Thymus (tissue), 11 donors: ENCODE data around the gene MROH7. TPM values are rescaled to one million over a fixed set of nuclear protein-coding genes. Genes with fewer than 3 reads are reported as not detected.

ENCODE experiments used
- DNase-seq, 9 donors: peaks; one replicate each; pipeline ENCODE4 v3.0.0-alpha.2; 2013; ENCODE audit warnings: low spot score in 9 of 9, low read depth in 6 of 9, missing footprints in 1 of 9
- H3K27ac ChIP-seq, 2 donors: one replicate each; pipeline ENCODE4 v1.5.1; 2013; ENCODE audit warnings: control low read depth in 1 of 2, low read depth in 1 of 2, low read length in 1 of 2, mild to moderate bottlenecking in 1 of 2, moderate library complexity in 1 of 2
- H3K27me3 ChIP-seq, 2 donors: one replicate each; pipeline ENCODE4 v1.5.1; 2013; ENCODE audit warnings: low read length in 1 of 2; ENCODE audit not compliant: control insufficient read depth in 2 of 2, insufficient read depth in 1 of 2
- H3K36me3 ChIP-seq, 2 donors: one replicate each; pipeline ENCODE4 v1.5.1; 2013; ENCODE audit warnings: low read length in 1 of 2, mild to moderate bottlenecking in 1 of 2, moderate library complexity in 1 of 2; ENCODE audit not compliant: control insufficient read depth in 2 of 2, insufficient read depth in 2 of 2
- H3K4me1 ChIP-seq, 2 donors: one replicate each; pipeline ENCODE4 v1.5.1; 2013; ENCODE audit warnings: low read length in 2 of 2; ENCODE audit not compliant: control insufficient read depth in 2 of 2, insufficient read depth in 2 of 2
- H3K4me3 ChIP-seq, 2 donors: one replicate each; pipeline ENCODE4 v1.5.1; 2013; ENCODE audit warnings: low read length in 2 of 2, control low read depth in 1 of 2, mild to moderate bottlenecking in 1 of 2
- H3K9me3 ChIP-seq, 2 donors: one replicate each; pipeline ENCODE4 v1.5.1; 2013; ENCODE audit warnings: low read length in 1 of 2, mild to moderate bottlenecking in 1 of 2; ENCODE audit not compliant: control insufficient read depth in 2 of 2, insufficient read depth in 1 of 2
- WGBS: extraction: QIAGEN DNeasy Blood & Tissue Kit; methylation state at CpG from one replicate; pipeline ENCODE4 v1.1.7; 2013; 5-methylcytosine and 5-hydroxymethylcytosine counted together
- polyA plus RNA-seq: library from polyadenylated mRNA; stranded (reverse); fragments of 200-250 nt; gene quantifications from one replicate; pipeline ENCODE4 v1.2.3, GENCODE V29; 2013
- total RNA-seq: library from RNA; stranded (reverse); fragments of 120-200 nt; gene quantifications from one replicate; pipeline ENCODE4 v1.2.4, GENCODE V29; 2013
- donor health status: healthy.

MROH7 gene
- total and polyA plus RNA-seq, 2 donors: 0.24 to 1.1 TPM

- H3K9me3 ChIP-seq: no peaks in the 10 kb centered on the region
- no peak for DNase-seq
- no peak overlapping the region for H3K4me3 ChIP-seq
- 96% methylated on average over 5 of the region's 5 CpGs for WGBS
- no peaks in the 10 kb centered on the region for H3K4me1 ChIP-seq
- H3K27ac ChIP-seq: no peak overlapping the region
- H3K27me3 ChIP-seq: no peaks in the 10 kb centered on the region
- H3K36me3 ChIP-seq: peaks cover 46 to 63% of the 10 kb centered on the region in 2 donors
These were observed 95.1 kb downstream of the MROH7 start for GRCh38 chr1:54736685-54737084.

GRCh38 chr1:54738244-54738643 is 96.7 kb downstream of the MROH7 start:
- Histone ChIP-seq H3K36me3 (peaks cover 47 to 70% of the 10 kb centered on the region in 2 donors), H3K4me3 (no peak overlapping the region), H3K27me3 (no peaks in the 10 kb centered on the region), H3K4me1 (no peaks in the 10 kb centered on the region), H3K9me3 (no peaks in the 10 kb centered on the region), H3K27ac (no peak overlapping the region)
- 98% methylated on average over 6 of the region's 6 CpGs for WGBS
- no peak for DNase-seq

GRCh38 chr1:54741531-54741930 is 99.9 kb downstream of the MROH7 start:
- H3K27ac ChIP-seq: no peak overlapping the region

GRCh38 chr1:54742282-54742681 is 100.7 kb downstream of the MROH7 start:
- Histone ChIP-seq H3K27ac (no peak overlapping the region), H3K9me3 (no peaks in the 10 kb centered on the region), H3K4me1 (no peaks in the 10 kb centered on the region), H3K36me3 (peaks cover 36 to 52% of the 10 kb centered on the region in 2 donors), H3K27me3 (no peaks in the 10 kb centered on the region), H3K4me3 (no peak overlapping the region)
- DNase-seq: peak in 1 of 9 donors; percentile 2
- 91% methylated on average over 4 of the region's 4 CpGs for WGBS

More at GRCh38 chr1:54741531-54741930, 99.9 kb downstream of the MROH7 start:
- WGBS: 98% methylated on average over 4 of the region's 4 CpGs
- DNase-seq: no peak
- H3K27me3 ChIP-seq: no peaks in the 10 kb centered on the region
- no peaks in the 10 kb centered on the region for H3K9me3 ChIP-seq
- H3K4me1 ChIP-seq: no peaks in the 10 kb centered on the region
- H3K36me3 ChIP-seq: peaks cover 43 to 59% of the 10 kb centered on the region in 2 donors
- H3K4me3 ChIP-seq: no peak overlapping the region

GRCh38 chr1:54743416-54744226 is 102.0 kb downstream of the MROH7 start:
- Histone ChIP-seq H3K4me1 (no peaks in the 10 kb centered on the region), H3K9me3 (no peaks in the 10 kb centered on the region), H3K4me3 (no peak overlapping the region), H3K27ac (no peak overlapping the region), H3K27me3 (no peaks in the 10 kb centered on the region), H3K36me3 (peaks cover 29 to 43% of the 10 kb centered on the region in 2 donors)
- WGBS: 95% methylated on average over 12 of the region's 12 CpGs
- no peak for DNase-seq

GRCh38 chr1:54744696-54745095 is 103.1 kb downstream of the MROH7 start:
- no peaks in the 10 kb centered on the region for H3K4me1 ChIP-seq
- WGBS: 97% methylated on average over 3 of the region's 3 CpGs
- H3K4me3 ChIP-seq: no peak overlapping the region
- H3K27ac ChIP-seq: no peak overlapping the region
- H3K27me3 ChIP-seq: no peaks in the 10 kb centered on the region
- no peak for DNase-seq
- H3K9me3 ChIP-seq: no peaks in the 10 kb centered on the region
- H3K36me3 ChIP-seq: peaks cover 21 to 35% of the 10 kb centered on the region in 2 donors

- Histone ChIP-seq H3K4me1 (no peaks in the 10 kb centered on the region), H3K27me3 (no peaks in the 10 kb centered on the region), H3K4me3 (no peak overlapping the region), H3K36me3 (peaks cover 20 to 30% of the 10 kb centered on the region in 2 donors), H3K27ac (no peak overlapping the region), H3K9me3 (no peaks in the 10 kb centered on the region)
- no peak for DNase-seq
- 93% methylated on average over 6 of the region's 6 CpGs for WGBS
These were observed 103.7 kb downstream of the MROH7 start for GRCh38 chr1:54745274-54745673.

GRCh38 chr1:54745864-54746263 is 104.3 kb downstream of the MROH7 start:
- DNase-seq: no peak

GRCh38 chr1:54748094-54748835 is 106.7 kb downstream of the MROH7 start:
- H3K27ac ChIP-seq: no peak overlapping the region
- no peaks in the 10 kb centered on the region for H3K27me3 ChIP-seq
- 90% methylated on average over 14 of the region's 14 CpGs for WGBS
- no peaks in the 10 kb centered on the region for H3K4me1 ChIP-seq
- no peak overlapping the region for H3K4me3 ChIP-seq
- peaks cover 3 to 4% of the 10 kb centered on the region in 2 donors for H3K36me3 ChIP-seq
- no peaks in the 10 kb centered on the region for H3K9me3 ChIP-seq
- no peak for DNase-seq

More at GRCh38 chr1:54745864-54746263, 104.3 kb downstream of the MROH7 start:
- H3K9me3 ChIP-seq: no peaks in the 10 kb centered on the region
- WGBS: 97% methylated on average over 4 of the region's 4 CpGs
- H3K4me3 ChIP-seq: no peak overlapping the region
- no peak overlapping the region for H3K27ac ChIP-seq
- H3K27me3 ChIP-seq: no peaks in the 10 kb centered on the region
- no peaks in the 10 kb centered on the region for H3K4me1 ChIP-seq
- peaks cover 19 to 25% of the 10 kb centered on the region in 2 donors for H3K36me3 ChIP-seq
